D721Med (cell line): ENCODE results near the gene APC2.
"Not testable (repeated sequence)": the region's sequence is repeated elsewhere in the genome, so short reads cannot be mapped to it uniquely, and the experiment has no call there.

ENCODE experiments used
- DNase-seq: peaks from one replicate; pipeline ENCODE4 v3.0.0; 2011; ENCODE audit warnings: low spot score; ENCODE audit not compliant: insufficient read length
- FAIRE-seq: peaks from 2 replicates; lab custom pipeline; 2011; peaks lifted over from hg19 to GRCh38; lab: Jason Lieb, UNC
- TF ChIP-seq, protein P1 (sequence below): IDR thresholded peaks from 2 replicates; pipeline ENCODE4 v1.5.1; 2012; ENCODE audit warnings: mild to moderate bottlenecking, control low read depth; ENCODE audit not compliant: insufficient read depth; ENCODE audit errors: missing control alignments

The APC2 gene

DNA sequence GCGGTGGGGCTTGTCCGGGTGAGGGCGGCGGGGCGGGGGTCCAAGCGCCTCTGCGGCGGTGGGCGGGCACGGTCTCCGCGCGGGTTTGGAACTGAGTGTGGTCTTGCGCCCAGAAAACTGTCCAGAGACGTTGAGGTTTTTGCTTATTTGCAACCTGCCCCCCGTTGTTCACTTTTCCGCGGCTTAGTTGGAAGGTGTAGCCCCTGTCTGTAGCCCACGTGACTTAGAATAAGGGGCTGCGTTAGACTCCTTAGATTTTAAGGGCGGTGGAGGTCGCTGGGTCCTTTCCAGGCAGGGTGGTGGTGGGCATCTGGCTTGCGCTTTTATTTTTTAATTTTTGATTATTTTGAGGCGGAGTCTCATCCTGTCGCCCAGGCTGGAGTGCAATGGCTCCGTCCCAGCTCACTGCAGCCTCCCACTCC is 11.0 kb upstream of the APC2 start:
- FAIRE-seq: no peak
- TF ChIP-seq, protein P1, sequence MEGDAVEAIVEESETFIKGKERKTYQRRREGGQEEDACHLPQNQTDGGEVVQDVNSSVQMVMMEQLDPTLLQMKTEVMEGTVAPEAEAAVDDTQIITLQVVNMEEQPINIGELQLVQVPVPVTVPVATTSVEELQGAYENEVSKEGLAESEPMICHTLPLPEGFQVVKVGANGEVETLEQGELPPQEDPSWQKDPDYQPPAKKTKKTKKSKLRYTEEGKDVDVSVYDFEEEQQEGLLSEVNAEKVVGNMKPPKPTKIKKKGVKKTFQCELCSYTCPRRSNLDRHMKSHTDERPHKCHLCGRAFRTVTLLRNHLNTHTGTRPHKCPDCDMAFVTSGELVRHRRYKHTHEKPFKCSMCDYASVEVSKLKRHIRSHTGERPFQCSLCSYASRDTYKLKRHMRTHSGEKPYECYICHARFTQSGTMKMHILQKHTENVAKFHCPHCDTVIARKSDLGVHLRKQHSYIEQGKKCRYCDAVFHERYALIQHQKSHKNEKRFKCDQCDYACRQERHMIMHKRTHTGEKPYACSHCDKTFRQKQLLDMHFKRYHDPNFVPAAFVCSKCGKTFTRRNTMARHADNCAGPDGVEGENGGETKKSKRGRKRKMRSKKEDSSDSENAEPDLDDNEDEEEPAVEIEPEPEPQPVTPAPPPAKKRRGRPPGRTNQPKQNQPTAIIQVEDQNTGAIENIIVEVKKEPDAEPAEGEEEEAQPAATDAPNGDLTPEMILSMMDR: no peak
- DNase-seq: no peak

DNA sequence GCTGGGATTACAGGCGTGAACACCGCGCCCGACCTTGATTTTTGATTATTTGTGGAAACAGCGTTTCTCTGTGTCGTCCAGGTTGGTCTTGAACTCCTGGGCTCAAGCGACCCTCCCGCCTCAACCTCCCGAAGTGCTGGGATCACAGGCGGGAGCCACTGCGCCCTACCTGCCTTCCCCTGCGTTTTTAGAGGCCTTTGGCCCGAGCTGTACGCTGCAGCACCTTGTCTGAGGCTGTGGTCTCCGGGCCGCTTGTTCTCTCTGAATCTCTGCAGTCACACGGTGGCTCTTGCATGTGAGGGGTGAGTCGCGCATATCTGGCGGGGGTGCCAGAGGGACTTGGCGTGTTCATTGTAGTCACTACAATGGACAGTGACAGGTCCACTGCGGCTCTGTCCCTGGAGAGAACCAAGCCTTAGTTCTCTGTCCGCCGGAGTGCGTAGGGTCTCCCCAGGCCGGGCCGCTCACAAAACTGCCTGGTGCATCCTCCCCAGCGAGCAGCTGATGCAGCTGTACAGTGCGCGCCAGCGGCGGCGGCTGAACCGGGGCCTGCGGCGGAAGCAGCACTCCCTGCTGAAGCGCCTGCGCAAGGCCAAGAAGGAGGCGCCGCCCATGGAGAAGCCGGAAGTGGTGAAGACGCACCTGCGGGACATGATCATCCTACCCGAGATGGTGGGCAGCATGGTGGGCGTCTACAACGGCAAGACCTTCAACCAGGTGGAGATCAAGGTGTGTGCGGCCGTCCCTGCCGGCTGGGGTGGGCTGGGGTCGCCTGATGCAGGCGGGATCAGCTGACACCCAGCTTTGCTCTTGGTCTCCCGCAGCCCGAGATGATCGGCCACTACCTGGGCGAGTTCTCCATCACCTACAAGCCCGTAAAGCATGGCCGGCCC is 10.2 kb upstream of the APC2 start:
- FAIRE-seq, DNase-seq: not testable (repeated sequence)

DNA sequence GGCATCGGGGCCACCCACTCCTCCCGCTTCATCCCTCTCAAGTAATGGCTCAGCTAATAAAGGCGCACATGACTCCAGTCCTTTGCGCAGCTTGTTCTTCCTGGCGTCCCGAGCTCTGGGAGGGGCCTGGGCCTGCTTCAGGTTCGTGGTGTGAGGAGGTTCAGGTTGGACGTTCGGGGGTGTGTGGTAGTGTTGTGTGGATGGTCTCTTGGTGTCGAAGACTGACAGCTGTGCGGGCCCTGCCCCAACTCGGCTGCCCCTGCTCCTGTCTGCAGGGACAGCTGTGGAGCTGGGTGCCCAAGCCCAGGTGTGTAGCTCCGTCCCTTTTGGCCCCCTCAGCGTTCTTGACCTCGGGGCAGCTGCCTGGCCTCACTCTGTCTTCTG is 9.5 kb upstream of the APC2 start:
- FAIRE-seq (no peak), DNase-seq (no peak)
- TF ChIP-seq, protein P1: no peak

DNA sequence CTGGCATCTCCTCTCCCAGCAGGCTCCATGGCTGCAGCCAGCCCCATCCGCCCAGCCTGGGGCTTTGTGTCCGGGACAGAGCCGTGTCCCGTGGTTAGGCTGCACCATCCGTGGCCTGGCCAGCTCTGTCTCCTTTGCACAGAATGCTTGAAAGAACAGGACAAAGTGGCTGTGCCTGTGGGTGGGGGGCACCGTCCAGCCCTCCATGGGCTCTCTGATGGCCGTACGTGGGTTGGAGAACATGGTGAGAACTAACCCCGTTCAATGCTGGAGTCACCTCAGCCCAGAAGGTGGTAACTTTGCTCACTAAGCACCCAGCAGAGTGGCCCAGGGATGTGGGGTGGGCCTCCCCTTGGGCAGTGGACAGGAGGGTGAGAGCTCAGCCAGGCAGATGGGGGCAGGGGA is 8.9 kb upstream of the APC2 start:
- no peak for FAIRE-seq
- DNase-seq: no peak
- TF ChIP-seq, protein P1: no peak

DNA sequence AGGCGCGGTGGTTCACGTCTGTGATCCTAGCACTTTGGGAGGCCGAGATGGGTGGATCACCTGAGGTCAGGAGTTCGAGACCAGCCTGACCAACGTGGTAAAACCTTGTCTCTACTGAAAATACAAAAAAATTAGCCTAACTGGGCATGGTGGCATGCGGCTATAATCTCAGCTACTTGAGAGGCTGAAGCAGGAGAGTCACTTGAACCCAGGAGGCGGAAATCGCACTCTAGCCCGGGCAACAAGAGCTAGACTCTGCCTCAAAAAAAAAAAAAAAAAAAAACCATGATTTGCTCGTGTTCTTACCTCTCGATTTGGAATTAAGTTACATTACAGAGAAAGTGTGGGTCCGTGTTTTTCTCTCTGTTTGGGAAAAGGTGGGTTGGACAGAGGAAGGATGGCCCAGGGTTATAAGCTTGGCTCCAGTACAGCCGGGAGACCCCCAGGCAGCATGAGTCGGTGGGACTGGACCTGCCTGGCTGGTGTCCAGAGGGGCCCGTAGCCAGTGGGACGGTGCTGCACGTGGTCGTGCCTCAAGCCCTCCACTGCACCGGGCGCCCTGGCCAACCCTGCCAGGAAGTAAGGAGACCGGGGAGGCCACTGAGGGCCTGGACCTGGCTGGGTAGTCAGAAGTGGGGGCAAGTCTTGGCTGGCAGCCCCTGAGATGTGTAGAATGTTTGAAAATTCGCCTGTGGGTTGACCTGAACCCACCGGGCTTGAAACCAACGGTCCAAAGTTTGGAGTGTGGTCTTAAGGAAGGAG is 8.1 kb upstream of the APC2 start:
- FAIRE-seq (no peak), DNase-seq (no peak)
- TF ChIP-seq, protein P1: no peak

DNA sequence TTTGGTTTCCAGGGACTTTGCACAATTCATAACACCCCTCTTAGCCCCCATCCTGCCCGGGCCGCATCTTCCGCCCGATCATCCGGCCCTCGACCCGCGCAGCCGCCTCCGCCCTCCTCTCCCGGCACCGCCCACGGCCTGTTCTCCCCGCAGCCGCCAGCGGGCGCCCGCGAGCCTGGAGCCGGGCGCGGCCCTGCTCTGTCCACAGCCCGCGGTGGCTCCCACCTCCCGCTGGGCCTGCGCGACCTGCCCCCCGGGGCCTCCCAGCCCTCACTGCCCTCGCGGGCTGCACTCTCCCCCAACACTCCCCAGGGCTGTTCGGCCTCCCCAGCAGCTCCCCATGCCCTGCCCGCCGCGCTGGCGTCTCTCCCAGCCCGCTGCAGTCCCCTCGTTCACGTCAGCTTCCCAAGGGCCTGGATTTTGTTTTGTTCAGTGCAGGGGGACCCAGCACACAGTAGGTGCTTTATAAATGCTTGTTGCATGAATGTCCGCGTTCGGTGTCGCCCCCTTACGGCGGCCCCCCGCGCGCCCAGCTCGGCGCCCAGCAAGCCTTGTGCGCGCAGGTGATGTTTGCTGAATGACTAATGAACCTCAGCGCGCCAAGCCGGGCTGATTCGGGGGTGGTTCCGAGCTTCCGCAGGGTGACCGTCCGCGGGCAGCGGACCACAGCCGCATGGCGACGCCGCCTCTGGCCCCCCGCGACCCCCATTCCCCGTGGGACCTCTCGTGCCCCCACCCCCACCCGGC is 4.6 kb upstream of the APC2 start:
- TF ChIP-seq, protein P1: peak; percentile 67

More for the DNA sequence above, 4.6 kb upstream of the APC2 start:
- peak; percentile 91 for DNase-seq
- FAIRE-seq: no peak
